T47D (cell line): ENCODE measurements around the gene STARD4.

Experiments used
- DNase-seq, 2 experiments: peaks; one replicate each; pipeline versions ENCODE4 v3.0.0 to v3.0.0-alpha.2; 2011 to 2012; ENCODE audit warnings: low read depth in 1 of 2, low spot score in 1 of 2
- JUND ChIP-seq: IDR thresholded peaks from 2 replicates; pipeline ENCODE4 v1.6.1; 2012; ENCODE audit warnings: low read depth
- in situ Hi-C: cut with HindIII; loops from 2 replicates; pipeline ENCODE4 v1.10.0; 2016; ENCODE audit warnings: low sequenced_read_pairs, low pct_unique_long_range_greater_than_20kb

STARD4 gene

GRCh38 chr5:111548992-111549649 lies 36.8 kb upstream of the STARD4 start:
- DNase-seq: peak in 1 of 2 experiments; percentile 60
- in situ Hi-C loops: no loop called here
- 0 out of 2 replicates have a peak, but pooled peaks have one; percentile 29 for TF ChIP-seq JUND

- DNase-seq: no peak
- no peak for TF ChIP-seq JUND
- in situ Hi-C loops: no loop called here
These were observed 36.1 kb upstream of the STARD4 start for GRCh38 chr5:111548348-111548950.

GRCh38 chr5:111545031-111545430 lies 32.7 kb upstream of the STARD4 start:
- no peak for DNase-seq
- no peak for TF ChIP-seq JUND
- in situ Hi-C loops: no loop called here

- in situ Hi-C loops: no loop called here
- TF ChIP-seq JUND: no peak
- no peak for DNase-seq
These were observed 25.0 kb upstream of the STARD4 start for GRCh38 chr5:111537141-111538024.

- in situ Hi-C loops: no loop called here
- TF ChIP-seq JUND: no peak
- no peak for DNase-seq
These were observed 23.7 kb upstream of the STARD4 start for GRCh38 chr5:111535879-111536549.

- in situ Hi-C loops: no loop called here
- TF ChIP-seq JUND: no peak
- no peak for DNase-seq
These were observed 20.7 kb upstream of the STARD4 start for GRCh38 chr5:111532886-111533582.

- DNase-seq: peak in 1 of 2 experiments; percentile 69
- in situ Hi-C loops: no loop called here
- TF ChIP-seq JUND: no peak
These were observed 18.0 kb upstream of the STARD4 start for GRCh38 chr5:111530298-111530740.

- in situ Hi-C loops: no loop called here
- DNase-seq: no peak
- TF ChIP-seq JUND: no peak
These were observed 15.7 kb upstream of the STARD4 start for GRCh38 chr5:111528056-111528455.

- TF ChIP-seq JUND: no peak
- in situ Hi-C loops: no loop called here
- DNase-seq: no peak
These were observed 8.6 kb upstream of the STARD4 start for GRCh38 chr5:111520908-111521307.

- no peak for DNase-seq
- no peak for TF ChIP-seq JUND
- in situ Hi-C loops: no loop called here
These were observed 6.4 kb upstream of the STARD4 start for GRCh38 chr5:111518777-111519176.

GRCh38 chr5:111517853-111518501 lies 5.6 kb upstream of the STARD4 start:
- TF ChIP-seq JUND: no peak
- DNase-seq: no peak
- in situ Hi-C loops: no loop called here
